ENCODE results near the gene COL2A1. TPM values are rescaled to one million over a fixed set of nuclear protein-coding genes. Genes with fewer than 3 reads are reported as not detected.

Gene COL2A1
- total RNA-seq, 1 experiment from 2014 or later = 0.12 TPM

- H3K4me1 Mint-ChIP-seq (ENCODE audit: insufficient read depth, unreplicated experiment) = no peaks in the 10 kb centered on the region
- DNase-seq (ENCODE audit: unreplicated experiment) = no peak
- POLR2A ChIA-PET = interaction anchor here (1.0 kb wide), 1 partner anchor 9 kb away, joined by 3 read pairs; no protein-coding TSS in a partner anchor
- TF ChIP-seq, protein P1, sequence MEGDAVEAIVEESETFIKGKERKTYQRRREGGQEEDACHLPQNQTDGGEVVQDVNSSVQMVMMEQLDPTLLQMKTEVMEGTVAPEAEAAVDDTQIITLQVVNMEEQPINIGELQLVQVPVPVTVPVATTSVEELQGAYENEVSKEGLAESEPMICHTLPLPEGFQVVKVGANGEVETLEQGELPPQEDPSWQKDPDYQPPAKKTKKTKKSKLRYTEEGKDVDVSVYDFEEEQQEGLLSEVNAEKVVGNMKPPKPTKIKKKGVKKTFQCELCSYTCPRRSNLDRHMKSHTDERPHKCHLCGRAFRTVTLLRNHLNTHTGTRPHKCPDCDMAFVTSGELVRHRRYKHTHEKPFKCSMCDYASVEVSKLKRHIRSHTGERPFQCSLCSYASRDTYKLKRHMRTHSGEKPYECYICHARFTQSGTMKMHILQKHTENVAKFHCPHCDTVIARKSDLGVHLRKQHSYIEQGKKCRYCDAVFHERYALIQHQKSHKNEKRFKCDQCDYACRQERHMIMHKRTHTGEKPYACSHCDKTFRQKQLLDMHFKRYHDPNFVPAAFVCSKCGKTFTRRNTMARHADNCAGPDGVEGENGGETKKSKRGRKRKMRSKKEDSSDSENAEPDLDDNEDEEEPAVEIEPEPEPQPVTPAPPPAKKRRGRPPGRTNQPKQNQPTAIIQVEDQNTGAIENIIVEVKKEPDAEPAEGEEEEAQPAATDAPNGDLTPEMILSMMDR (IDR thresholded peaks at IDR 0.05; ENCODE audit: unreplicated experiment) = no peak
- no peaks in the 10 kb centered on the region for H3K9me3 Mint-ChIP-seq (ENCODE audit: unreplicated experiment)
- no peaks in the 10 kb centered on the region for H3K36me3 Mint-ChIP-seq (ENCODE audit: insufficient read depth, unreplicated experiment)
- intact Hi-C loops (cut with micrococcal nuclease) = no loop called here
- H3K4me3 Mint-ChIP-seq (ENCODE audit: unreplicated experiment) = no peak overlapping the region
- no TSS peak for BruUV-seq (replicated peaks)
- no peak overlapping the region for H3K27ac Mint-ChIP-seq (ENCODE audit: low read depth, unreplicated experiment)
- H3K27me3 Mint-ChIP-seq (ENCODE audit: insufficient read depth, unreplicated experiment) = peaks cover 59% of the 10 kb centered on the region
- CTCF ChIA-PET = interaction anchor here (0.7 kb wide), 1 partner anchor 119 kb away, joined by 3 read pairs; no protein-coding TSS in a partner anchor
Measured at GRCh38 chr12:48010366-48010970, 6.2 kb upstream of the COL2A1 start.

GRCh38 chr12:48009471-48009870 lies 5.2 kb upstream of the COL2A1 start:
- no peaks in the 10 kb centered on the region for H3K4me1 Mint-ChIP-seq (ENCODE audit: insufficient read depth, unreplicated experiment)
- POLR2A ChIA-PET = interaction anchor here (1.1 kb wide), 1 partner anchor 13 kb away, joined by 5 read pairs; no protein-coding TSS in a partner anchor

DNA sequence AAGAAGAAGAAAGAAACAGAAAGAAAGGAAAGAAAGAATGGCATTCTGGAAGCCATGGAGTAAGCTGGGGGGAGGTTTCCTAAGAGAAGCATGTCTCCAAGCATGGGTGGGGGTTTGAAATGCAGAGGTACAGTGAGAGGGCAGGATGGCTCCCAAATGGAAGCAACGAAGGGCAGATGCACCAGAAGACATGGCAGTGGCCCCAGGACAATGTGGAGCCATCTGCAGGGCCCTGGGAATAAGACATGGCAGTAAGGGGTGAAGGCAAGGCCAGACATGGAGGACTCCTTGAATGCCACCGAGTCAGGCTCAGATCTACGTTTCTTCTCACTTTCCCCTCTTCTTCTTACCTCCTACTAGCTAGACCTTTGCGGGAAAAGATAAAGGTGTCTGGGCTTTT lies 4.7 kb upstream of the COL2A1 start:
- Mint-ChIP-seq H3K4me1 (ENCODE audit: insufficient read depth, unreplicated experiment) (no peaks in the 10 kb centered on the region), H3K27me3 (ENCODE audit: insufficient read depth, unreplicated experiment) (peaks cover 71% of the 10 kb centered on the region), H3K36me3 (ENCODE audit: insufficient read depth, unreplicated experiment) (no peaks in the 10 kb centered on the region), H3K27ac (ENCODE audit: low read depth, unreplicated experiment) (no peak overlapping the region), H3K9me3 (ENCODE audit: unreplicated experiment) (no peaks in the 10 kb centered on the region), H3K4me3 (ENCODE audit: unreplicated experiment) (no peak overlapping the region)
- CTCF ChIA-PET = no interaction called here
- POLR2A ChIA-PET = interaction anchor here (1.1 kb wide), 1 partner anchor 13 kb away, joined by 5 read pairs; no protein-coding TSS in a partner anchor
- intact Hi-C loops (cut with micrococcal nuclease) = no loop called here
- BruUV-seq (replicated peaks) = no TSS peak
- DNase-seq (ENCODE audit: unreplicated experiment) = no peak
- TF ChIP-seq, protein P1 (IDR thresholded peaks at IDR 0.05; ENCODE audit: unreplicated experiment) = no peak

More at GRCh38 chr12:48009471-48009870, 5.2 kb upstream of the COL2A1 start:
- BruUV-seq (replicated peaks) = no TSS peak
- intact Hi-C loops (cut with micrococcal nuclease) = no loop called here
- TF ChIP-seq, protein P1 (IDR thresholded peaks at IDR 0.05; ENCODE audit: unreplicated experiment) = no peak
- CTCF ChIA-PET = no interaction called here
- DNase-seq (ENCODE audit: unreplicated experiment) = no peak
- no peaks in the 10 kb centered on the region for H3K36me3 Mint-ChIP-seq (ENCODE audit: insufficient read depth, unreplicated experiment)
- H3K27me3 Mint-ChIP-seq (ENCODE audit: insufficient read depth, unreplicated experiment) = peaks cover 69% of the 10 kb centered on the region
- no peaks in the 10 kb centered on the region for H3K9me3 Mint-ChIP-seq (ENCODE audit: unreplicated experiment)
- H3K27ac Mint-ChIP-seq (ENCODE audit: low read depth, unreplicated experiment) = no peak overlapping the region
- H3K4me3 Mint-ChIP-seq (ENCODE audit: unreplicated experiment) = no peak overlapping the region

DNA sequence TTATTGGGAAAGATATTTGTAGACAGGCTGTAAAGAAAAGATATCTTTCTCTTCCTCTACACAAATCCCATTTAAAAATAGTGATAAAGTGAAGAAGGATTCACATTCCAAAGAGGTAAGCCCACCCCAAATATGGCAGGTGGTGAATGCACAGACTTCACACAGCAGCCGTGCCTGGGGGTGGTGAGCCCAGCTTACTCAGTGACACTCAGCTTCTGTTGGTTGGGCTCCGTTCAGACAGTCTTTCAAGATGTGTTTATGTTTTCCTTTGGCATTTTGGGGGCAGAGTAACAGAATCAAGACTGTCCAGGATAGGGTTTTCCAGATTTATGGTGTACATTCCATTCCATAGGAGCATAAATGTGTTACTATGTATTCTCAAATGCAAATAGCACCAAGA lies 4.1 kb upstream of the COL2A1 start:
- H3K27ac Mint-ChIP-seq (ENCODE audit: low read depth, unreplicated experiment) = no peak overlapping the region
- no peak overlapping the region for H3K4me3 Mint-ChIP-seq (ENCODE audit: unreplicated experiment)
- CTCF ChIA-PET = no interaction called here
- TF ChIP-seq, protein P1 (IDR thresholded peaks at IDR 0.05; ENCODE audit: unreplicated experiment) = no peak
- H3K9me3 Mint-ChIP-seq (ENCODE audit: unreplicated experiment) = no peaks in the 10 kb centered on the region
- no peak for DNase-seq (ENCODE audit: unreplicated experiment)
- POLR2A ChIA-PET = no interaction called here
- no TSS peak for BruUV-seq (replicated peaks)
- H3K36me3 Mint-ChIP-seq (ENCODE audit: insufficient read depth, unreplicated experiment) = no peaks in the 10 kb centered on the region
- intact Hi-C loops (cut with micrococcal nuclease) = no loop called here
- H3K27me3 Mint-ChIP-seq (ENCODE audit: insufficient read depth, unreplicated experiment) = peaks cover 77% of the 10 kb centered on the region
- H3K4me1 Mint-ChIP-seq (ENCODE audit: insufficient read depth, unreplicated experiment) = no peaks in the 10 kb centered on the region

Data from MCF 10A (cell line).